Activated CD4-positive, alpha-beta memory T cell treated with anti-CD3 and anti-CD28 coated beads for 36 hours (primary cell): Measurements from ENCODE around the gene MRPL38. TPM values are rescaled to one million over a fixed set of nuclear protein-coding genes. Genes with fewer than 3 reads are reported as not detected.

Experiments used
- CTCF ChIA-PET: fragments of 350-600 bp; sonication (Branson Sonifier 250); formaldehyde crosslinking; loops from one replicate; lab custom pipeline; 2021; ENCODE audit warnings: antibody characterized with exemption, inconsistent platforms; lab: Charles Lee
- POLR2A ChIA-PET: fragments of 350-600 bp; sonication (Branson Sonifier 250); formaldehyde crosslinking; loops from one replicate; lab custom pipeline; 2021; ENCODE audit warnings: antibody characterized with exemption; lab: Charles Lee
- DNase-seq: peaks from one replicate; pipeline ENCODE4 v3.0.0-alpha.2; 2020
- H3K27ac Mint-ChIP-seq: one replicate; pipeline ENCODE4 v1.8.0; 2021; ENCODE audit warnings: mixed read lengths
- H3K27me3 Mint-ChIP-seq: one replicate; pipeline ENCODE4 v1.8.0; 2021; ENCODE audit warnings: mixed read lengths
- H3K36me3 Mint-ChIP-seq: one replicate; pipeline ENCODE4 v1.8.0; 2021; ENCODE audit warnings: mixed read lengths
- H3K4me1 Mint-ChIP-seq: one replicate; pipeline ENCODE4 v1.8.0; 2021; ENCODE audit warnings: low read depth, mixed read lengths
- H3K4me3 Mint-ChIP-seq: one replicate; pipeline ENCODE4 v1.8.0; 2021; ENCODE audit warnings: mild to moderate bottlenecking, mixed read lengths
- H3K9me3 Mint-ChIP-seq: one replicate; pipeline ENCODE4 v1.8.0; 2021; ENCODE audit warnings: mixed read lengths
- intact Hi-C: fragments of 100-400 bp; cut with micrococcal nuclease; formaldehyde crosslinking; loops from one replicate; pipeline ENCODE4 v1.15.1; 2023
- total RNA-seq, 2 experiments: library from RNA; stranded (reverse); gene quantifications; one replicate each; pipeline ENCODE4 v1.2.3, GENCODE V29; 2021

MRPL38 gene
- total RNA-seq, 2 experiments from 2014 or later, result 108 TPM

- POLR2A ChIA-PET, result no interaction called here
- DNase-seq, result no peak
- peaks cover 27% of the 10 kb centered on the region for H3K4me1 Mint-ChIP-seq
- H3K36me3 Mint-ChIP-seq, result peaks cover 3% of the 10 kb centered on the region
- H3K4me3 Mint-ChIP-seq, result no peak overlapping the region
- H3K9me3 Mint-ChIP-seq, result no peaks in the 10 kb centered on the region
- no peaks in the 10 kb centered on the region for H3K27me3 Mint-ChIP-seq
- CTCF ChIA-PET, result interaction anchor here (11.0 kb wide), 1 partner anchor 20 kb away, joined by 111 read pairs; no protein-coding TSS in a partner anchor
- H3K27ac Mint-ChIP-seq, result no peak overlapping the region
- intact Hi-C loops, result no loop called here
These were observed 24.4 kb downstream of the MRPL38 start for GRCh38 chr17:75880266-75880665.

GRCh38 chr17:75878174-75878998 is 26.3 kb downstream of the MRPL38 start, which contains the start of gene TRIM47:
Gene TRIM47 (minus strand): TSS chr17:75878581. CDS start chr17:75878548, 33 bp downstream.
- ChIA-PET POLR2A (interaction anchor here (0.7 to 2.0 kb wide), 4 partner anchors 14 to 519 kb away, joined by 3 to 13 read pairs (median 4); partner anchors contain the start of genes ACOX1, TEN1 and TRIM65), CTCF (interaction anchor here (0.7 to 11.0 kb wide), 14 partner anchors 10 to 339 kb away, joined by 3 to 111 read pairs (median 4); partner anchors contain the start of genes CDK3 and TRIM65)
- peak within 1 kb of the TSS; percentile 89 for H3K4me3 Mint-ChIP-seq
- H3K36me3 Mint-ChIP-seq, result peaks cover 3% of the 10 kb centered on the region
- peak within 1 kb of the TSS; percentile 92 for H3K27ac Mint-ChIP-seq
- H3K27me3 Mint-ChIP-seq, result no peaks in the 10 kb centered on the region
- DNase-seq, result peak; percentile 37
- intact Hi-C loops, result no loop called here
- H3K9me3 Mint-ChIP-seq, result no peaks in the 10 kb centered on the region
- H3K4me1 Mint-ChIP-seq, result peaks cover 29% of the 10 kb centered on the region

- intact Hi-C loops, result loop anchor here (2.0 kb wide), 2 partner anchors 19 kb away; partner anchors contain the start of gene TRIM65
- Mint-ChIP-seq H3K4me3 (peak overlapping the region; percentile 89), H3K9me3 (no peaks in the 10 kb centered on the region), H3K27ac (peak overlapping the region; percentile 92), H3K27me3 (no peaks in the 10 kb centered on the region), H3K4me1 (peaks cover 33% of the 10 kb centered on the region), H3K36me3 (peaks cover 3% of the 10 kb centered on the region)
- peak; percentile 81 for DNase-seq
- CTCF ChIA-PET, result interaction anchor here (0.6 to 11.0 kb wide), 16 partner anchors 9 to 340 kb away, joined by 3 to 111 read pairs (median 4); partner anchors contain the start of genes FBF1, TRIM65 and WBP2
- POLR2A ChIA-PET, result interaction anchor here (0.6 to 2.8 kb wide), 5 partner anchors 13 to 567 kb away, joined by 4 to 17 read pairs (median 6); partner anchors contain the start of genes TRIM65 and WBP2
These were observed 26.9 kb downstream of the MRPL38 start for GRCh38 chr17:75877752-75878173.

GRCh38 chr17:75876938-75877751 is 27.5 kb downstream of the MRPL38 start:
- H3K27ac Mint-ChIP-seq, result peak overlapping the region; percentile 92
- no peaks in the 10 kb centered on the region for H3K27me3 Mint-ChIP-seq
- intact Hi-C loops, result loop anchor here (1.0 to 2.0 kb wide), 3 partner anchors 13 to 20 kb away; partner anchors contain the start of gene TRIM65
- H3K4me1 Mint-ChIP-seq, result peaks cover 38% of the 10 kb centered on the region
- ChIA-PET POLR2A (interaction anchor here (0.6 to 2.8 kb wide), 5 partner anchors 12 to 568 kb away, joined by 4 to 17 read pairs (median 6); partner anchors contain the start of genes TRIM65 and WBP2), CTCF (interaction anchor here (0.6 to 11.0 kb wide), 16 partner anchors 9 to 340 kb away, joined by 3 to 111 read pairs (median 5); partner anchors contain the start of genes FBF1, TRIM65 and WBP2)
- peak overlapping the region; percentile 89 for H3K4me3 Mint-ChIP-seq
- H3K36me3 Mint-ChIP-seq, result peaks cover 3% of the 10 kb centered on the region
- peak; percentile 52 for DNase-seq
- H3K9me3 Mint-ChIP-seq, result no peaks in the 10 kb centered on the region

GRCh38 chr17:75876190-75876937 is 28.3 kb downstream of the MRPL38 start:
- POLR2A ChIA-PET, result interaction anchor here (0.8 to 2.8 kb wide), 9 partner anchors 12 to 201 kb away, joined by 3 to 17 read pairs (median 5); partner anchors contain the start of genes TRIM65 and WBP2
- DNase-seq, result peak; percentile 86
- Mint-ChIP-seq H3K9me3 (no peaks in the 10 kb centered on the region), H3K4me1 (peaks cover 35% of the 10 kb centered on the region), H3K27ac (peak overlapping the region; percentile 92), H3K27me3 (no peaks in the 10 kb centered on the region), H3K4me3 (peak overlapping the region; percentile 89), H3K36me3 (peaks cover 3% of the 10 kb centered on the region)
- CTCF ChIA-PET, result interaction anchor here (0.6 to 11.0 kb wide), 21 partner anchors 9 to 129 kb away, joined by 3 to 111 read pairs (median 5); partner anchors contain the start of genes GALK1, MRPL38, TRIM65 and UNC13D
- intact Hi-C loops, result loop anchor here (1.0 to 2.0 kb wide), 3 partner anchors 12 to 20 kb away; partner anchors contain the start of gene TRIM65

GRCh38 chr17:75875940-75876189 is 28.8 kb downstream of the MRPL38 start:
- intact Hi-C loops, result loop anchor here (1.0 to 2.0 kb wide), 3 partner anchors 12 to 21 kb away; partner anchors contain the start of gene TRIM65
- no peaks in the 10 kb centered on the region for H3K27me3 Mint-ChIP-seq
- peak overlapping the region; percentile 92 for H3K27ac Mint-ChIP-seq
- ChIA-PET POLR2A (interaction anchor here (0.6 to 2.8 kb wide), 9 partner anchors 12 to 202 kb away, joined by 3 to 17 read pairs (median 4); partner anchors contain the start of genes TRIM65 and WBP2), CTCF (interaction anchor here (0.6 to 11.0 kb wide), 19 partner anchors 8 to 130 kb away, joined by 3 to 111 read pairs (median 5); partner anchors contain the start of genes GALK1, MRPL38, TRIM65 and UNC13D)
- peaks cover 3% of the 10 kb centered on the region for H3K36me3 Mint-ChIP-seq
- H3K4me3 Mint-ChIP-seq, result peak overlapping the region; percentile 89
- no peak for DNase-seq
- H3K4me1 Mint-ChIP-seq, result peaks cover 35% of the 10 kb centered on the region
- no peaks in the 10 kb centered on the region for H3K9me3 Mint-ChIP-seq

GRCh38 chr17:75875182-75875939 is 29.3 kb downstream of the MRPL38 start:
- Mint-ChIP-seq H3K27me3 (no peaks in the 10 kb centered on the region), H3K27ac (peak overlapping the region; percentile 92), H3K36me3 (peaks cover 3% of the 10 kb centered on the region), H3K4me3 (peak overlapping the region; percentile 89), H3K4me1 (peaks cover 35% of the 10 kb centered on the region), H3K9me3 (no peaks in the 10 kb centered on the region)
- ChIA-PET POLR2A (interaction anchor here (0.6 to 2.8 kb wide), 9 partner anchors 11 to 202 kb away, joined by 3 to 17 read pairs (median 4); partner anchors contain the start of genes TRIM65 and WBP2), CTCF (interaction anchor here (0.6 to 11.0 kb wide), 19 partner anchors 8 to 130 kb away, joined by 3 to 111 read pairs (median 5); partner anchors contain the start of genes GALK1, MRPL38, TRIM65 and UNC13D)
- DNase-seq, result no peak
- intact Hi-C loops, result no loop called here

GRCh38 chr17:75874323-75875181 is 30.1 kb downstream of the MRPL38 start:
- Mint-ChIP-seq H3K4me3 (no peak overlapping the region), H3K27ac (no peak overlapping the region), H3K9me3 (no peaks in the 10 kb centered on the region), H3K36me3 (peaks cover 3% of the 10 kb centered on the region), H3K4me1 (peaks cover 35% of the 10 kb centered on the region), H3K27me3 (no peaks in the 10 kb centered on the region)
- POLR2A ChIA-PET, result interaction anchor here (1.7 kb wide), 1 partner anchor 13 kb away, joined by 3 read pairs; no protein-coding TSS in a partner anchor
- CTCF ChIA-PET, result interaction anchor here (1.7 to 11.0 kb wide), 4 partner anchors 14 to 31 kb away, joined by 6 to 111 read pairs (median 16); partner anchors contain the start of gene WBP2
- no peak for DNase-seq
- intact Hi-C loops, result no loop called here
